Kidney (tissue), 14 donors: ENCODE data around the gene TOM1. TPM values are rescaled to one million over a fixed set of nuclear protein-coding genes. Genes with fewer than 3 reads are reported as not detected.

Experiments used
- DNase-seq, 5 donors: peaks; one replicate each; pipeline ENCODE4 v3.0.0-alpha.2; 2013 to 2020
- FAIRE-seq: peaks from 2 replicates; lab custom pipeline; 2012; peaks lifted over from hg19 to GRCh38; lab: Jason Lieb, UNC
- H3K27ac ChIP-seq, 2 donors: one replicate each; pipeline ENCODE4 v1.7.0; 2013; ENCODE audit warnings: low read depth in 2 of 2, low read length in 2 of 2, inconsistent platforms in 1 of 2
- H3K27me3 ChIP-seq: one replicate; pipeline ENCODE4 v1.7.1; 2013; ENCODE audit warnings: low read length, inconsistent platforms; ENCODE audit not compliant: control insufficient read depth, insufficient read depth
- H3K36me3 ChIP-seq, 3 donors: one replicate each; pipeline versions ENCODE4 v1.7.0 to v1.7.1; 2013; ENCODE audit warnings: low read length in 3 of 3, control low read depth in 1 of 3, inconsistent platforms in 1 of 3; ENCODE audit not compliant: insufficient read depth in 3 of 3, control insufficient read depth in 2 of 3
- H3K4me1 ChIP-seq, 3 donors: one replicate each; pipeline versions ENCODE4 v1.7.0 to v1.7.1; 2013; ENCODE audit warnings: low read length in 3 of 3, inconsistent platforms in 1 of 3, low read depth in 1 of 3; ENCODE audit not compliant: control insufficient read depth in 2 of 3, insufficient read depth in 2 of 3
- H3K4me3 ChIP-seq, 3 donors: one replicate each; pipeline versions ENCODE4 v1.7.0 to v1.8.1; 2013; ENCODE audit warnings: low read length in 3 of 3, control low read depth in 1 of 3, inconsistent platforms in 1 of 3
- H3K9ac ChIP-seq, 3 donors: one replicate each; pipeline versions ENCODE4 v1.7.0 to v1.7.1; 2013; ENCODE audit warnings: low read length in 3 of 3, control low read depth in 1 of 3, inconsistent platforms in 1 of 3
- H3K9me3 ChIP-seq, 3 donors: one replicate each; pipeline versions ENCODE4 v1.7.0 to v1.7.1; 2013; ENCODE audit warnings: low read length in 3 of 3, control low read depth in 1 of 3, inconsistent platforms in 1 of 3; ENCODE audit not compliant: control insufficient read depth in 2 of 3, insufficient read depth in 1 of 3
- CTCF ChIP-seq: IDR thresholded peaks from 3 replicates; pipeline ENCODE4 v1.5.1; 2012; ENCODE audit warnings: mild to moderate bottlenecking, moderate library complexity, borderline replicate concordance; ENCODE audit not compliant: insufficient read depth; ENCODE audit errors: extremely low read depth
- intact Hi-C: fragments of 100-400 bp; cut with DNase I; formaldehyde crosslinking; loops from one replicate; pipeline ENCODE4 v1.11.1; 2022
- polyA plus RNA-seq: library from polyadenylated mRNA; stranded (reverse); fragments of 350-450 nt; fragmentation: Illumina TruSeq; extraction: RNeasy Lipid Tissue Mini Kit (QIAGEN cat#74804); gene quantifications from one replicate; pipeline ENCODE4 v1.2.3, GENCODE V29; 2014; ENCODE audit warnings: low read depth, low replicate concordance; ENCODE audit not compliant: insufficient read depth
- total RNA-seq: library from RNA; stranded (reverse); fragmentation: NEBNext Ultra II Directional; extraction: Animal tissue kit (Norgen Biotek cat#: 25700); gene quantifications from one replicate; pipeline ENCODE4 v1.2.1, GENCODE V29; 2021
- donor health status: control.
- donor health status: control.
- donor health status: control.
- donor health status: control.
- donor health status: control.
- donor health status: DM: yes; HTN: yes; CAD: no.
- donor health status: Normal renal cell carcinoma (clear cell type).

The TOM1 gene
- total and polyA plus RNA-seq, 2 donors from 2014 or later: 67.0 to 68.2 TPM

GRCh38 chr22:35337932-35338331 is 38.2 kb downstream of the TOM1 start:
- intact Hi-C loops: no loop called here
- no peak for TF ChIP-seq CTCF

GRCh38 chr22:35341090-35341874 is 41.6 kb downstream of the TOM1 start:
- Histone ChIP-seq H3K27ac (no peak overlapping the region), H3K9ac (no peak overlapping the region), H3K4me3 (no peak overlapping the region), H3K36me3 (peaks cover 12 to 50% (median 33%) of the 10 kb centered on the region in 3 donors), H3K4me1 (no peaks in the 10 kb centered on the region), H3K27me3 (no peaks in the 10 kb centered on the region), H3K9me3 (no peaks in the 10 kb centered on the region)
- DNase-seq (peak in 1 of 5 donors; percentile 43), FAIRE-seq (no peak)
- intact Hi-C loops: loop anchor here (10.0 kb wide), 1 partner anchor 244 kb away; no protein-coding TSS in a partner anchor
- TF ChIP-seq CTCF: no peak

More at GRCh38 chr22:35337932-35338331, 38.2 kb downstream of the TOM1 start:
- H3K27ac ChIP-seq: no peak overlapping the region
- H3K27me3 ChIP-seq: no peaks in the 10 kb centered on the region
- H3K9ac ChIP-seq: no peak overlapping the region
- no peaks in the 10 kb centered on the region for H3K4me1 ChIP-seq
- no peak overlapping the region for H3K4me3 ChIP-seq
- H3K36me3 ChIP-seq: peaks cover 3 to 65% (median 42%) of the 10 kb centered on the region in 3 donors
- DNase-seq (peak in 1 of 5 donors; percentile 37), FAIRE-seq (no peak)
- H3K9me3 ChIP-seq: no peaks in the 10 kb centered on the region

GRCh38 chr22:35342390-35342789 is 42.7 kb downstream of the TOM1 start:
- no peaks in the 10 kb centered on the region for H3K4me1 ChIP-seq
- TF ChIP-seq CTCF: no peak
- no peak overlapping the region for H3K27ac ChIP-seq
- no peaks in the 10 kb centered on the region for H3K27me3 ChIP-seq
- H3K9me3 ChIP-seq: no peaks in the 10 kb centered on the region
- FAIRE-seq: no peak
- intact Hi-C loops: loop anchor here (10.0 kb wide), 1 partner anchor 242 kb away; no protein-coding TSS in a partner anchor
- peak in 1 of 5 donors; percentile 43 for DNase-seq
- H3K9ac ChIP-seq: no peak overlapping the region
- peaks cover 12 to 50% (median 29%) of the 10 kb centered on the region in 3 donors for H3K36me3 ChIP-seq
- no peak overlapping the region for H3K4me3 ChIP-seq
